Activated T-helper 1 cell treated with Interleukin-2 at 50 U/mL for 16 hours (primary cell): ENCODE measurements around the gene EXOC2.
"Not testable (repeated sequence)": the region's sequence is repeated elsewhere in the genome, so short reads cannot be mapped to it uniquely, and the experiment has no call there.

Experiments
- DNase-seq: peaks from one replicate; pipeline ENCODE4 v3.0.0-alpha.2; 2020; ENCODE audit warnings: low read depth

The EXOC2 gene

GRCh38 chr6:583635-584034, 109.3 kb downstream of the EXOC2 start:
- DNase-seq = no peak

GRCh38 chr6:583116-583515, 109.8 kb downstream of the EXOC2 start:
- DNase-seq = no peak

GRCh38 chr6:582370-582769, 110.6 kb downstream of the EXOC2 start:
- no peak for DNase-seq

- no peak for DNase-seq
Measured at GRCh38 chr6:579339-579738, 113.6 kb downstream of the EXOC2 start.

DNA sequence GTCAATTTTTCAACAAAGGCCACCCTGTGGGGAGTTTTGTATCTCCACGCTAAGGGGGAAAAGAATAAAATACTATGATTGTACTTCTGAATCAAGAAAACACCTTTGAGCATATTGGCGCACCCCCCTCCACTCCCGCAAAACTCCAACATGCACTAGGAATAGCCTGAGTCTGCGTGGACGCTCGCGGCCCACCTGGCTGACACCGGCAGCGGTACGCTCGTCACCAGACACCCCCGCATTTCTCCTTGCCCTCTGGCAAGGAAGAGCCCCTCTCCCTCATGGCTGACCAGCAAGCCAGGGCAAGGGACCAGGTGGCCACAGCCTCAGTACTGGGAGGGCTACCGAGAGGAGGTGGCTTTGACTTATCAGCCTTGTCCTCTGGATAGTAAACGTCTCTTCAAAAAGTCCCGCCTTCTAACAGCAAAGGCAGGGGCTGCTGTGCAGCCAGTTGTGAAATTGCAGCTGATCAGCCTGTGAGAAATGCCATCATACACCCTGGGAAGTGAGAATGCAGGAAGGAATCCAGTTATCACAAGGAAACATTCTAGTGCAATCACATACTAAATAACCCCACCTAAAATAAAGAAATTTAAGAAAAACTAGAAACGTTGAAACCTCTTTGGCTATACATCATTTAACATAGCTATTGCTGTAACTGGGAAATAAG, 120.2 kb downstream of the EXOC2 start:
- no peak for DNase-seq

DNA sequence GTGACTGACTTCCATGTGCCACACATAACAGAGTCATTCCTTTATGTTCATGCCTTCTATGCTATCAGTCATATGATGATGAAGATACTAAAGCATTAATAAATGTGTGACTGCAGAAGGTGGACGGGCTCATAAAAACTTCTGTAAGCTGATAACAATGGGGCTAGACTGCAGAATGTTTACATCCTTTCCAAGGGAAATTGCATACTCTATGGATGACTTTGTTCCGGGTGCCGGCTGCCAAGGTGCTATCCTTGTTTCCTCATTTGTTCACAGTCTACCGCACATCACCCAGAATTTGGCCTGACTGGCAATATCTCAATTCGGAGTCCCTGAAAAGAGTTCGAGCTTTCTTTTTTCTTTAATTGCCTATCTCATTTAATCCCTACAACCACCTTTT, 121.0 kb downstream of the EXOC2 start:
- no peak for DNase-seq

DNA sequence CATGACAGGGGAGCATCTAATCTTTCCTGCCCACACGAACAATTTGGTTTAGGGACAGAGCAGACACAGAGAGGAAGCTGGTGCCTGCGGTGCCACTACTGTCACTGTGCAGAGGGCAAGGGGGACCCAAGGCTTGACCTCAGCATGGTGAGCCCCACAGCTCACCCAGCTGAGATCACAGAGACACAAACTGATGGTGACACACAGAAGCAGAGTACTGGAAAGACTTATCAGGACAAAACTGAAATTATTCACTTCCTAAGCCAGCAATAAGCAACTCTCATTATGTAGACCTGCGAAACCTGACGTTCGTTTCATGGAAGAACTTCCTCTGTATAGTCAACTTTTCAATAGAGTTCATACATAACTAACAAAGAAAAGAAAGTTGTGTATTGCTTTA, 122.1 kb downstream of the EXOC2 start:
- no peak for DNase-seq

- no peak for DNase-seq
Measured at GRCh38 chr6:568954-569523, 123.9 kb downstream of the EXOC2 start.

DNA sequence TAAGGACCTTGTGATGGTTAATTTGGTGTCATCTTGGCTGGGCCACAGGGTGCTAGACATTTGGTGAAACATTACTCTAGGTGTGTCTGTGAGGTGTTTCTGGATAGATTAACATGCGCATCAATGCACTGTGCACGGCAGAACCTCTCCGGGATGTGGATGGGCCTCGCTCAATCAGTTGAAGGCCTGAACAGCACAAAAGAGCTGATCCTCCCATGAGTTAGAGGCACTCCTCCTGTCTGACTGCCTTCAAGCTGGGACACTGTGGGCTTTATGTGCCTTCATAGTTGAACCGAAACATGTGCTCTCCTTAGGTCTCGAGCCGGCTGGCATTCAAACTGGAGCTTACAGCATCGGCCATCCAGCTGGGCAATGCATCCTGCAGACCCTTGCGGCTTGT, 124.9 kb downstream of the EXOC2 start:
- no peak for DNase-seq

DNA sequence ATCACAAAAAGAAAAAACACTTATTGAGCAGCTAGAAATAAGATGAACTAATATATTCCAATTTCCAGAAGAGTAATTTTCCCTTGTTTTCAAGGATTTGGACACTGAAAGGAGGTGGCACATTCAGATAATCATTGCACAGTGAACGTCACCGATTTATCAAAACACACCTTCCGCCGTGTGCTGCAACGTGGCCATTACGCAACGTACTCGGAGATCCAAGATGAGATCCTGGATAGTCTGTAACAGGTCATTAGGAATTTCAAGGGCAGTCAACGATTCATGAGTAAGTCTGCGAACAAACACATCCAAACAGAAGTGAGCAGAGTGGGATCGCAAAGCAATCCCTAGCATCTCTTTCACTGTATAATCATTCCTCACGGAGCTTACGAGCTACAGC, 129.1 kb downstream of the EXOC2 start:
- DNase-seq = no peak

- no peak for DNase-seq
Measured at GRCh38 chr6:562052-562676, 130.8 kb downstream of the EXOC2 start.

DNA sequence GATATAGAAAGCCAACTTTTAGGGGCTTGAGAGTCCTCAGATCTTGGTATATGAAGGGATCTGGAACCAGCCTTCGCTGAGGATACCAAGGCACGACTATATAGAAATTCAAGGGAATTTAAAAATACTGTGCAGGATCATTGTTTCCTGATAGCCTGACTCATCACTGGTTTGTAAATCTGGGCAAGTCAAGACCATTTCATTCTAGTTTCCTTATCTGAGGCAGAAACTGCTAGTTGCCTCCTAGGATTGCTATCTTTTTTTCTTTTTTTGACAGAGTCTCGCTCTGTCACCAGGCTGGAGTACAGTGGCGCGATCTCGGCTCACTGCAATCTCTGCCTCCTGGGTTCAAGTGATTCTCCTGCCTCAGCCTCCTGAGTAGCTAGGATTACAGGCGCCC, 131.6 kb downstream of the EXOC2 start:
- not testable (repeated sequence) for DNase-seq

DNA sequence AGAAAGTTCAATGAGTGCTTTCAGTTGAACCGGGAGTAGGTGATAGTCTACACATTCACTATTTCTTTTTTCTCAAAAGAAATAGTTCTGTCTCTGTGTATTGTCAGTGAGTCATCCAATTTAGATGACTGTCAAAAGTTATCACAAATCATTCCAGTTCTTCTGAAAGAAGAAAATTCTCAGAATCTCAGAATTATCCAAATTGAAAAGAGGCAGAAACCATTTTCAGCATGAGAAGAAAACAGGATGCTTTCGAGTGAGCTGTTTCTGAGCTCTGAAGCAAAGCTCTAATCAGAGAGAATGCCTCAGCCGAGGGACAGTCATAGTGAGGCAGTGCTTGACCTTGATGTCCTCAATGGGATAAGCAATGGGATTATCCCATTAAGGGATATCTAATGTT, 134.0 kb downstream of the EXOC2 start:
- no peak for DNase-seq

- DNase-seq = no peak
Measured at GRCh38 chr6:558089-558488, 134.8 kb downstream of the EXOC2 start.

- no peak for DNase-seq
Measured at GRCh38 chr6:551829-552350, 141.0 kb downstream of the EXOC2 start.

- no peak for DNase-seq
Measured at GRCh38 chr6:551405-551804, 141.5 kb downstream of the EXOC2 start.

- DNase-seq = no peak
Measured at GRCh38 chr6:549906-550305, 143.0 kb downstream of the EXOC2 start.

- DNase-seq = no peak
Measured at GRCh38 chr6:548517-548916, 144.4 kb downstream of the EXOC2 start.

DNA sequence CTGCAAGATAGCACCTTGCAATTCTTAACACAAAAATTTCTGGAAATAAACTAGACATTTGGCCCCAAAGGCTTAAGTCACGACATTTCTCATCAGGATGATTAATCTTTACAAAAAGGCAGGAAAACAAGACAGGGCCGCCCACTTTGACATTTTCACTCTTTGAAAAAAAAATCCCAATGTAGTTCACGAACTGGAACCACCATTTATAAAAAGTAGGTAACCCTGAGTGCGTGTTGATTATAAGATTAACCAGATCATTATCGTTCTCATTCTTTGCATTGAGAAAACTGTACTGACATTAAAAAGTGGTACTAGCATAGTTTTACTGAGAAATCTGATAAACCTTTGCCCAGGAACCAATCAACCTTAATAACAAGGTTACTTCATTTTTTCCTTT, 144.8 kb downstream of the EXOC2 start:
- DNase-seq = no peak

DNA sequence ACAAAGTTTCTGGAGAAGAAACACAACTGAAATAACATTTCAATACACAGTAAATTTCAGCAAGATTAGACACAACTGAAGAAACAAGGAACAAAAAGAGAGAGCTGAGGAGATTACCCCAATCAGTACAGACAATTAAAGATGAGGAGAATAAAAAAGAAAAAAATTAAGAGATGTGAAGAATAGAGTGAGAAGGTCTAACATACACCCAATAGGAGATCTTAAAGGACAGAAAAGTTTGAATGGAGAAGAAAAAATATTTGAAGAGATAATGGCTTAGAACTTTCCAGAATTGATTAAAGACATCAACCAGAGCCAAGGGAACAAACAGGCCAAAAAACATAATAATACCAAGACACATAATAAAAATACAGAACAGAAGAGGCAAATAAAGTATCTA, 152.4 kb downstream of the EXOC2 start:
- no peak for DNase-seq

- DNase-seq = no peak
Measured at GRCh38 chr6:537114-537513, 155.8 kb downstream of the EXOC2 start.

DNA sequence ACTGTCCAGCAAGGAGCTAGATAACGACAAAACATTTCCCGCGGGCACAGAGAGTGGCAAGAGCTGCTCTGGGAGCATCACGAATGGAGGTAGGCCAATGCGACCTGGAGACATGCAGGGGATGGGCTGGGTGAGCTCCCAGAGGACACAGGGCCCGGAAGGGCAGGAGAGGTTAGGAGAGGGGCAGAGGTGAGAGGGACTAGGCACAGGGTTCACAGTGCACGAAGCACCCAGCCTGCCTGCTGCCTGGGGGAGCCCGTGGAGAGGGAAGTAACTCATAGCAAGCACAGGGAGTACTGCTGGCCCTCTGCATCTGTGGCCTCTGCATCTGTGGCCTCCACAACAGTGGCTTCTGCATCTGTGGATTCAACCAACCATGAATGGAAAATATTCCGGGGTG, 162.5 kb downstream of the EXOC2 start:
- DNase-seq = no peak

- DNase-seq = no peak
Measured at GRCh38 chr6:528989-529388, 163.9 kb downstream of the EXOC2 start.
